Uterus (tissue), 4 donors: ENCODE results near the gene PEG3. TPM values are rescaled to one million over a fixed set of nuclear protein-coding genes. Genes with fewer than 3 reads are reported as not detected.

Experiments used
- DNase-seq, 2 donors: peaks; one replicate each; pipeline ENCODE4 v3.0.0-alpha.2; 2019 to 2020
- H3K27ac ChIP-seq, 2 donors: fragments of 200-600 bp; sonication (generic); 1 replicate in 1 of 2; 2 replicates in 1 of 2; pipeline ENCODE4 v1.5.1; 2016 to 2018
- H3K27me3 ChIP-seq, 2 donors: fragments of 200-600 bp; sonication (generic); one replicate each; pipeline ENCODE4 v1.5.1; 2018 to 2019; ENCODE audit warnings: control low read depth in 1 of 2
- H3K36me3 ChIP-seq, 2 donors: fragments of 200-600 bp; sonication (generic); one replicate each; pipeline ENCODE4 v1.5.1; 2019; ENCODE audit warnings: control low read depth in 1 of 2
- H3K4me1 ChIP-seq, 2 donors: fragments of 200-600 bp; sonication (generic); one replicate each; pipeline ENCODE4 v1.5.1; 2018 to 2019; ENCODE audit warnings: control low read depth in 1 of 2
- H3K4me3 ChIP-seq, 2 donors: fragments of 200-600 bp; sonication (generic); 1 replicate in 1 of 2; 2 replicates in 1 of 2; pipeline ENCODE4 v1.5.1; 2018 to 2019; ENCODE audit warnings: mild to moderate bottlenecking in 1 of 2
- H3K9me3 ChIP-seq, 2 donors: fragments of 200-600 bp; sonication (generic); one replicate each; pipeline ENCODE4 v1.5.1; 2019; ENCODE audit warnings: control low read depth in 1 of 2
- POLR2A ChIP-seq, 2 donors: fragments of 450-650 bp; IDR thresholded peaks; one replicate each; pipeline ENCODE4 v1.6.1; 2016; ENCODE audit warnings: antibody characterized with exemption in 2 of 2, mild to moderate bottlenecking in 1 of 2, moderate library complexity in 1 of 2
- intact Hi-C: fragments of 100-400 bp; cut with DNase I; formaldehyde crosslinking; loops from one replicate; pipeline ENCODE4 v1.15.1; 2023; ENCODE audit warnings: low total_unique reads
- total RNA-seq, 4 donors: library from RNA; depleted of rRNA in 3 of 4; stranded (reverse); fragments of >200 nt in 3 of 4; gene quantifications; one replicate each; pipeline versions ENCODE4 v1.1.0 to v1.2.4, GENCODE V29; 2014 to 2023
- TF ChIP-seq, protein P1 (sequence below), 4 experiments: fragments of 200-600 bp in 2 of 4; fragments of 450-650 bp in 2 of 4; sonication (generic) in 2 of 4; IDR thresholded peaks; one replicate each; pipeline ENCODE4 v1.5.1; 2016 to 2019; ENCODE audit warnings: antibody characterized with exemption in 4 of 4, mild to moderate bottlenecking in 2 of 4, moderate library complexity in 1 of 4
- donor health status: DM: yes; HTN: yes; CAD: no.

The PEG3 gene
- total RNA-seq, 4 donors from 2014 or later = 10.0 to 301 (median 42.1) TPM

DNA sequence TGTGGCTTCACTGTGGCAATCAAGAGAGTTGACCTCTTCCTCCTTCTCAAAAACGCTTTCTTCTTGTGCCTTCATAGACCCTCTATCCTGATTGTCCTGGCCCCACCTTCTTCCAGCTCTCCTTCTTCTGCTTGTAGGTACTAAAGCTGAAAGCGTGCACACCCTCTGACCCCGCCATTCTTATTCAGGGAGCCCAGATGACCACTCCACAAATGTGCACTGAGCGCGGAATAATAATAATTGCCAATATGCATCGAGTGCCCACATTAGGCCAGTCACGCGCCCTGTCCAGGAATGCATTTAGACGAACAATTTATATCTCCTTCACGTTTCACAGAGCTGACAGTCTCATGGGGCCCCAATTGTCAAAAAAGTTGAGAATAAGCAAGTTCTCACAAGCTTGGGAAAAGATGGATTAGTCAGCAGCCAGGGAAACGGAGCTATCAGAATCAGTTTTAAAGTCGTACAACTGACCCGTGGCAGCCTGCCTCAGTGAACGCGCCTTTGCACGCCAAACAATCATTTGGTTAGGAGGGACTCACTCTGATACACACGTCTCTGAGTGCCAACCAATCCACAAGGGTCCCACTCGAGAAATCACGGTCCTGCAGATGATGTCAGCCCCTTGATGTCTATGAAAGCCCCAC, 36.7 kb upstream of the PEG3 start:
- Histone ChIP-seq H3K27ac (no peak overlapping the region), H3K36me3 (no peaks in the 10 kb centered on the region), H3K27me3 (no peaks in the 10 kb centered on the region), H3K9me3 (no peaks in the 10 kb centered on the region), H3K4me1 (no peaks in the 10 kb centered on the region), H3K4me3 (no peak overlapping the region)
- no peak for TF ChIP-seq POLR2A (IDR thresholded peaks at IDR 0.05)
- TF ChIP-seq, protein P1, sequence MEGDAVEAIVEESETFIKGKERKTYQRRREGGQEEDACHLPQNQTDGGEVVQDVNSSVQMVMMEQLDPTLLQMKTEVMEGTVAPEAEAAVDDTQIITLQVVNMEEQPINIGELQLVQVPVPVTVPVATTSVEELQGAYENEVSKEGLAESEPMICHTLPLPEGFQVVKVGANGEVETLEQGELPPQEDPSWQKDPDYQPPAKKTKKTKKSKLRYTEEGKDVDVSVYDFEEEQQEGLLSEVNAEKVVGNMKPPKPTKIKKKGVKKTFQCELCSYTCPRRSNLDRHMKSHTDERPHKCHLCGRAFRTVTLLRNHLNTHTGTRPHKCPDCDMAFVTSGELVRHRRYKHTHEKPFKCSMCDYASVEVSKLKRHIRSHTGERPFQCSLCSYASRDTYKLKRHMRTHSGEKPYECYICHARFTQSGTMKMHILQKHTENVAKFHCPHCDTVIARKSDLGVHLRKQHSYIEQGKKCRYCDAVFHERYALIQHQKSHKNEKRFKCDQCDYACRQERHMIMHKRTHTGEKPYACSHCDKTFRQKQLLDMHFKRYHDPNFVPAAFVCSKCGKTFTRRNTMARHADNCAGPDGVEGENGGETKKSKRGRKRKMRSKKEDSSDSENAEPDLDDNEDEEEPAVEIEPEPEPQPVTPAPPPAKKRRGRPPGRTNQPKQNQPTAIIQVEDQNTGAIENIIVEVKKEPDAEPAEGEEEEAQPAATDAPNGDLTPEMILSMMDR (IDR thresholded peaks at IDR 0.05) = no peak
- intact Hi-C loops = no loop called here
- no peak for DNase-seq

DNA sequence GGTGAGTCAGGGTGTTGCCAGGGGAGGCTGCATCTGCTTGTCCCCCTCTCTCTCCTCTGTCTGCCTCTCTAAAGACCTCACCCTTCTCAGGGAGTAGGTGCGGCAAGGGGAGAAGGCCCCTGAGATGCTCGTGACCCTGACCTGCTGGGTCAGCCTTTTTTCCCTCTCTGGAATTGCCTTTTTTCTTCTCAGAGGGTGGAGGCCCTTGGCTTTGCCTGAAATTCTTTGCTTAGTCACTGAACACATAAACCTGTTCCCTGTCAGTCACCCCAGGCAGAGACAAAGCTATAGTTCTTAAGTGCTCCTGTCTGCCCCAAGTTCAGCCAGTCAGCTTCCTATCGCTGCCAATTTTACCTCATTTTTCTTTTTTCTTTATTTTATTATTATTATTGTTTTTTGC, 35.2 kb upstream of the PEG3 start:
- no peak overlapping the region for H3K27ac ChIP-seq
- no peaks in the 10 kb centered on the region for H3K9me3 ChIP-seq
- no peaks in the 10 kb centered on the region for H3K4me1 ChIP-seq
- no peak for TF ChIP-seq POLR2A (IDR thresholded peaks at IDR 0.05)
- TF ChIP-seq, protein P1 (IDR thresholded peaks at IDR 0.05) = no peak
- no peak for DNase-seq
- intact Hi-C loops = no loop called here
- H3K4me3 ChIP-seq = no peak overlapping the region
- no peaks in the 10 kb centered on the region for H3K27me3 ChIP-seq
- H3K36me3 ChIP-seq = no peaks in the 10 kb centered on the region

DNA sequence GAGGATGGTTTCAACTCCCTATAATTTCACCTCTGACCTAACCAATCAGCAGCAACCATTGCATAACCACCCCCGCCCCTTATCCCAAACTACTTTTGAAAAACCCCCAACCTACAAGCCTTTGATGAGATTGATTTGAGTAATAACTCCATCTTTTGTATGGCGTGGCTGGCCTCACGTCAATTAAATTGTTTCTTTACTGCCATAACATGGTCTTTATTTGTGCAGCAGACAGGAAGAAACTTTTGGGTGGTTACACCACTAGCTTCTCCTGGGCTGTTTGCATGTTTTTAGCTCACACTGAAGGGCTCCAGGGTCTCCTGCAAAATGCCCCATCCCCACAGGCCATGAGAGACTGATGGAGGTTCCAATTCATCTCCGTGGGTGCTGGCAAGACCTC, 34.0 kb upstream of the PEG3 start:
- H3K9me3 ChIP-seq = no peaks in the 10 kb centered on the region
- no peak for DNase-seq
- H3K4me1 ChIP-seq = no peaks in the 10 kb centered on the region
- TF ChIP-seq, protein P1 (IDR thresholded peaks at IDR 0.05) = no peak
- TF ChIP-seq POLR2A (IDR thresholded peaks at IDR 0.05) = no peak
- no peaks in the 10 kb centered on the region for H3K36me3 ChIP-seq
- H3K27ac ChIP-seq = no peak overlapping the region
- H3K4me3 ChIP-seq = no peak overlapping the region
- H3K27me3 ChIP-seq = no peaks in the 10 kb centered on the region
- intact Hi-C loops = no loop called here

DNA sequence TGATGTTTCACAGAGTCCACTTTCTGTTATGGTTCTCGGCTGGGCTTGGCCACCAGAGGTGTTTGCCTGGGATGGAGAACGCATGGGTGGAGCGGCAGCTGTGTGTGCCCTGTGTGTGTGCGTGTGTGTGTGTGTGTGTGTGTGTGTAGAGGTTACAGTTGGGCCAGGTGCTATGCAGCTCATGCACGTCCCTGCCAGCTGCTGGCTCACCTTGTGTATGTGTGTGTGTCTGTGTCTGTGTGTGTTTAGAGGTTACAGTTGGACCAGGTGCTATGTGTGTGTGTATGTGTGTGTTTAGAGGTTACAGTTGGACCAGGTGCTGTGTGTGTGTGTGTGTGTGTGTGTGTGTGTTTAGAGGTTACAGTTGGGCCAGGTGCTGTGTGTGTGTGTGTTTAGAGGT, 33.0 kb upstream of the PEG3 start:
- no peak overlapping the region for H3K27ac ChIP-seq
- intact Hi-C loops = no loop called here
- H3K27me3 ChIP-seq = no peaks in the 10 kb centered on the region
- no peaks in the 10 kb centered on the region for H3K9me3 ChIP-seq
- no peak for DNase-seq
- H3K36me3 ChIP-seq = no peaks in the 10 kb centered on the region
- H3K4me3 ChIP-seq = no peak overlapping the region
- no peaks in the 10 kb centered on the region for H3K4me1 ChIP-seq
- TF ChIP-seq POLR2A (IDR thresholded peaks at IDR 0.05) = no peak
- TF ChIP-seq, protein P1 (IDR thresholded peaks at IDR 0.05) = no peak

DNA sequence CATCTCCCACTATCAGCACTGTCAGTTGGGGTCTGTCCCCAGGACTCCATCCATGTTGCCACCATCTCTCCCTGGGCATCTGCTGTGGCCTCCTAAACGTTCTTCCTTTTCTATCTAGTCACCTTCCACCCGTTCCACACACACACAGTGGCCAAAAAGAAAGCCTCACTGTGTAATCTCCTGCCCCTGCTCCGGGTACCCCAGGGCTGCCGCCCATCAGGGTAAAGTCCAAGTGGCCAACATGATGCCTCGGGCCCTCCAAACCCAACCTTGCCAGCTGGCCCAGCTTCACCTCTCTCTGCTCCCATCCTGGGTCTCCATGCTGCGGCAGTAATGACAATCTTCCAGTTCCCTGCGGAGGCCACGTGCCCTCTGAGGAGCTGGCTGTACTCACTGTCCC, 29.4 kb upstream of the PEG3 start:
- no peak for DNase-seq
- H3K9me3 ChIP-seq = no peaks in the 10 kb centered on the region
- no peak overlapping the region for H3K4me3 ChIP-seq
- no peak for TF ChIP-seq POLR2A (IDR thresholded peaks at IDR 0.05)
- TF ChIP-seq, protein P1 (IDR thresholded peaks at IDR 0.05) = no peak
- H3K36me3 ChIP-seq = no peaks in the 10 kb centered on the region
- no peak overlapping the region for H3K27ac ChIP-seq
- intact Hi-C loops = no loop called here
- H3K4me1 ChIP-seq = no peaks in the 10 kb centered on the region
- no peaks in the 10 kb centered on the region for H3K27me3 ChIP-seq
